ENCODE results near the gene ARL2BP. TPM values are rescaled to one million over a fixed set of nuclear protein-coding genes. Genes with fewer than 3 reads are reported as not detected.

Gene ARL2BP
- total and polyA plus RNA-seq, 2 donors (not counting 1 experiment from before 2014, with no cell fraction given) = 32.5 to 38.8 TPM

GRCh38 chr16:57208926-57209325, 36.1 kb upstream of the ARL2BP start:
- no peak overlapping the region for H2AFZ ChIP-seq (ENCODE audit: insufficient read depth, low read depth, low read length, poor library complexity, severe bottlenecking)
- H3K9ac ChIP-seq (ENCODE audit: low read length) = no peak overlapping the region
- no peak for DNase-seq
- intact Hi-C loops (cut with micrococcal nuclease) = no loop called here
- no peak overlapping the region for H3K4me2 ChIP-seq (replicated peaks; ENCODE audit: low read depth, low read length, poor library complexity, severe bottlenecking)
- no peaks in the 10 kb centered on the region for H3K4me1 ChIP-seq (ENCODE audit: control insufficient read depth in 2 of 2, insufficient read depth in 2 of 2, low read length in 2 of 2)
- H3K79me2 ChIP-seq (ENCODE audit: control insufficient read depth, insufficient read depth, low read length) = no peaks in the 10 kb centered on the region
- H3K27ac ChIP-seq (ENCODE audit: low read length in 2 of 2) = no peak overlapping the region
- H4K20me1 ChIP-seq (ENCODE audit: control insufficient read depth, insufficient read depth, low read length, poor library complexity, severe bottlenecking) = peaks cover 7% of the 10 kb centered on the region
- no CpG with 5 or more reads among the region's 1 CpG for WGBS (ENCODE audit: insufficient coverage)
- POLR2A ChIA-PET = no interaction called here
- no peak for ATAC-seq (ENCODE audit: low read depth)
- TF ChIP-seq CTCF (IDR thresholded peaks at IDR 0.05) (no peak), EZH2 (IDR thresholded peaks at IDR 0.05; ENCODE audit: borderline replicate concordance, insufficient read depth, low read depth, low read length, poor library complexity, severe bottlenecking) (no peak)
- Mint-ChIP-seq H3K4me1 (no peaks in the 10 kb centered on the region), H3K27ac (no peak overlapping the region), H3K9me3 (ENCODE audit: insufficient read depth) (no peaks in the 10 kb centered on the region), H3K4me3 (no peak overlapping the region), H3K27me3 (no peaks in the 10 kb centered on the region)
- H3K4me3 ChIP-seq (ENCODE audit: control extremely low read depth in 1 of 5, extremely low read depth in 1 of 5, insufficient read depth in 1 of 5, low read depth in 2 of 5, low read length in 4 of 5) = no peak overlapping the region
- CTCF ChIA-PET = no interaction called here
- no peaks in the 10 kb centered on the region for H3K9me3 ChIP-seq (ENCODE audit: control extremely low read depth in 1 of 3, control insufficient read depth in 2 of 3, insufficient read depth in 1 of 3, low read length in 2 of 3)
- peaks cover 10 to 63% of the 10 kb centered on the region in 2 experiments for H3K36me3 ChIP-seq (replicated peaks in 1 of 2; ENCODE audit: control extremely low read depth in 1 of 2, control insufficient read depth in 1 of 2, extremely low read depth in 1 of 2, insufficient read depth in 2 of 2, low read length in 1 of 2)
- no peaks in the 10 kb centered on the region for H3K27me3 ChIP-seq (replicated peaks in 1 of 4; ENCODE audit: control extremely low read depth in 1 of 4, control insufficient read depth in 3 of 4, insufficient read depth in 4 of 4, low read length in 3 of 4)

- no peak for ATAC-seq (ENCODE audit: low read depth)
- peaks cover 15 to 64% of the 10 kb centered on the region in 2 experiments for H3K36me3 ChIP-seq (replicated peaks in 1 of 2; ENCODE audit: control extremely low read depth in 1 of 2, control insufficient read depth in 1 of 2, extremely low read depth in 1 of 2, insufficient read depth in 2 of 2, low read length in 1 of 2)
- peaks cover under 1% of the 10 kb centered on the region for H4K20me1 ChIP-seq (ENCODE audit: control insufficient read depth, insufficient read depth, low read length, poor library complexity, severe bottlenecking)
- H3K27me3 ChIP-seq (replicated peaks in 1 of 4; ENCODE audit: control extremely low read depth in 1 of 4, control insufficient read depth in 3 of 4, insufficient read depth in 4 of 4, low read length in 3 of 4) = no peaks in the 10 kb centered on the region
- ChIA-PET POLR2A (no interaction called here), CTCF (no interaction called here)
- no peaks in the 10 kb centered on the region for H3K27me3 Mint-ChIP-seq
- no peaks in the 10 kb centered on the region for H3K9me3 Mint-ChIP-seq (ENCODE audit: insufficient read depth)
- no peaks in the 10 kb centered on the region for H3K4me1 ChIP-seq (ENCODE audit: control insufficient read depth in 2 of 2, insufficient read depth in 2 of 2, low read length in 2 of 2)
- no peak overlapping the region for H2AFZ ChIP-seq (ENCODE audit: insufficient read depth, low read depth, low read length, poor library complexity, severe bottlenecking)
- no peak for DNase-seq
- intact Hi-C loops (cut with micrococcal nuclease) = no loop called here
- H3K4me1 Mint-ChIP-seq = no peaks in the 10 kb centered on the region
- no peak for TF ChIP-seq EZH2 (IDR thresholded peaks at IDR 0.05; ENCODE audit: borderline replicate concordance, insufficient read depth, low read depth, low read length, poor library complexity, severe bottlenecking)
- TF ChIP-seq CTCF (IDR thresholded peaks at IDR 0.05) = no peak
- no peak overlapping the region for H3K27ac Mint-ChIP-seq
- no peak overlapping the region for H3K27ac ChIP-seq (ENCODE audit: low read length in 2 of 2)
- 94% methylated on average over 4 of the region's 5 CpGs for WGBS (ENCODE audit: insufficient coverage)
- H3K9ac ChIP-seq (ENCODE audit: low read length) = no peak overlapping the region
- no peak overlapping the region for H3K4me2 ChIP-seq (replicated peaks; ENCODE audit: low read depth, low read length, poor library complexity, severe bottlenecking)
- no peak overlapping the region for H3K4me3 Mint-ChIP-seq
- H3K4me3 ChIP-seq (ENCODE audit: control extremely low read depth in 1 of 5, extremely low read depth in 1 of 5, insufficient read depth in 1 of 5, low read depth in 2 of 5, low read length in 4 of 5) = no peak overlapping the region
- no peaks in the 10 kb centered on the region for H3K79me2 ChIP-seq (ENCODE audit: control insufficient read depth, insufficient read depth, low read length)
- peaks cover 0 to 3% (median 0%) of the 10 kb centered on the region in 3 donors for H3K9me3 ChIP-seq (ENCODE audit: control extremely low read depth in 1 of 3, control insufficient read depth in 2 of 3, insufficient read depth in 1 of 3, low read length in 2 of 3)
Observed at GRCh38 chr16:57209780-57210179, 35.3 kb upstream of the ARL2BP start.

Data from B cell (primary cell).